Measurements from ENCODE around the gene ARG2. TPM values are rescaled to one million over a fixed set of nuclear protein-coding genes. Genes with fewer than 3 reads are reported as not detected.

ARG2 gene
- total and polyA plus RNA-seq, 9 of the 15 experiments (the other 6 are each of a cell fraction or from before 2014, with no cell fraction given) = 6.2 to 75.0 (median 17.8) TPM

GRCh38 chr14:67619446-67620216 is at the start of gene ARG2 (continued):
- TF ChIP-seq CHCHD3 (CRISPR knock-in tag; IDR thresholded peaks at IDR 0.05) (no peak), ZNF785 (CRISPR knock-in tag; IDR thresholded peaks at IDR 0.05) (no peak), ATF6 (CRISPR knock-in tag; IDR thresholded peaks at IDR 0.05) (no peak), STAT6 (CRISPR knock-in tag; IDR thresholded peaks at IDR 0.05) (no peak), NR3C1 (CRISPR knock-in tag; IDR thresholded peaks at IDR 0.05) (no peak), RB1 (IDR thresholded peaks at IDR 0.05; ENCODE audit: low read depth) (peak; percentile 59; the same call in 1 of the 2 replicates), CREB1 (IDR thresholded peaks at IDR 0.05) (peak; percentile 94), CREB1 (CRISPR knock-in tag; IDR thresholded peaks at IDR 0.05) (peak; percentile 96), C11orf30 (IDR thresholded peaks at IDR 0.05; ENCODE audit: low read depth) (no peak), STAG1 (CRISPR knock-in tag; IDR thresholded peaks at IDR 0.05; ENCODE audit: borderline replicate concordance) (no peak), MLLT1 (IDR thresholded peaks at IDR 0.05) (no peak; a peak in 1 of 4 replicates), CBX8 (IDR thresholded peaks at IDR 0.05; ENCODE audit: borderline replicate concordance, extremely low read depth, low read depth, low read length, poor library complexity, severe bottlenecking) (no peak), NFYB (IDR thresholded peaks at IDR 0.05; ENCODE audit: extremely low read depth, insufficient read length) (no peak), ATF7 (IDR thresholded peaks at IDR 0.05) (peak; percentile 100), HMGXB4 (CRISPR knock-in tag; IDR thresholded peaks at IDR 0.05) (no peak), CREBBP (IDR thresholded peaks at IDR 0.05; ENCODE audit: low read depth, low read length) (no peak), ZEB2 (IDR thresholded peaks at IDR 0.05) (peak; percentile 73), ZNF778 (CRISPR knock-in tag; IDR thresholded peaks at IDR 0.05) (no peak)
